Embryonic facial prominence (tissue), 1 donor: ENCODE data around the gene RELT.

ENCODE experiments used
- DNase-seq: peaks from one replicate; pipeline ENCODE4 v3.0.0-alpha.2; 2016; ENCODE audit errors: extremely low spot score

The RELT gene

DNA sequence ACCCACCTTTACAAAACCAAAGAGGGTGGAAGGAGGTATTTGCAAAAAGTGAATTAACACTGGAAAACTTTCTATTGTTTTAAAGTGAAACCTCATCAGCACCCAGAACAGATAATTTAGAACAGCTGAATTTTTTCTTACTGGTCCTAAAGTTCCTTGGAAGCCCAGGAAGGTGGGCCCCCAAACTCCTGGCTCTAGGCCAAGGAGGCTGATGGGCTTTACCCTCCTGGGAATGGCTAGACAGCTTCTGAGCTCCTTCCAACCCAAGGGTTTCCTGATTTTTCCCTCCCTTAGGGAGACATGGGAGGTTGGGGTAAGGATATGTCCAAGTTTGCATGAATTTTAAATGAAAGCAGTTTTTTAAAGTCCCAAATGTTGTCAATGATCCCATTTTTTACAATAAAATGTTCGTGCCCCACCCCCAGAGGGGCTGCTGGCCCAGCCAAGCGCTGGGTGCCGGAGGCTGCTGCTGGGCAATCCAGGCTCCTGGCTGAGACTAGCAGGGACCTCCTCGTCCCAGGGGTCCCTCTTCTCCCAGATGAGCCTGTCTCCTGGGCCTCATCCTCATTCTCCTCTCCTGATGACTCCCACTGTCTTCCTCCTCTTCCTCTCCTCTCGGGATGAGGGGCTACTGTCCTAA, 28.4 kb downstream of the RELT start:
- no peak for DNase-seq

- no peak for DNase-seq
Measured at GRCh38 chr11:73405146-73405510, 28.9 kb downstream of the RELT start.

- DNase-seq: no peak
Measured at GRCh38 chr11:73406131-73406530, 29.9 kb downstream of the RELT start.

- DNase-seq: no peak
Measured at GRCh38 chr11:73406619-73407018, 30.4 kb downstream of the RELT start.

DNA sequence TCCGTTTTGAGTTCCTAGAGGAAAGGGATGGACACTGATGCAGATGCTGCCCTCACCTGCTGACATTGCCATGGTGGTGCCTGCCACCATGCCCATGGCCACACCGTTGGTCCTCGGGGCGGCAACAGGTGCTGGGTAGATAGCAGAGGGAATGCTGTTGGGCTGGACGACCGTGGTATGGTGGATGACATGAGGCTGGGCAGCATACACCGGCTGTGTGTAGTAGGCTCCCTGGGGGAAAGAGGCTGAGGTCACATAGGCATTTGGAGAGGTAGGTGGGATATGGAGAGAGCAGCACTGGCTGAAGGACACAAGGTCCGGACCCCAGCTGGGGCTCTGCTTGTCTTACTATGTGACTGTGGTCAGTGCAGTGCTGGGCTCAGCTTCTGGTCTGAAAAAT, 33.2 kb downstream of the RELT start:
- no peak for DNase-seq

GRCh38 chr11:73410627-73411026, 34.4 kb downstream of the RELT start:
- no peak for DNase-seq

- DNase-seq: no peak
Measured at GRCh38 chr11:73411031-73411430, 34.8 kb downstream of the RELT start.

GRCh38 chr11:73412308-73412707, 36.1 kb downstream of the RELT start:
- DNase-seq: no peak

DNA sequence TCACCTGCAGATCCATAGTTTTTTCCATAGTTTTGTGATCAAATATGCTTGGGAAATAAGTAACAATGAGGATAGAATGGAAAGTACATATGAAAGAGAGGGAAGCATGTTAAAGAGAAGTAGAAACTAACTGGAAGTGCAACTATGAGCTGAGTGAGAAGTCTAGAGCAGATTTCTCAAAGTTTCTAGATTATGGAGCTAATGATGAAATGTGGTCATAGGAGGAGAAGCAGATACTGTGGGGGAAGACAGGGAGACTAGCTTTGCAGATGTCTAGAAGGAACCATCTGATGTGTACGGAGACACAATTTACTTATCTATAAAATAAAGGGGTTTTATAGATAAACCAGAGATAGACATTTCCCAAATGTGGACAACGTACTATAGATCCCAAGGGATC, 37.1 kb downstream of the RELT start:
- DNase-seq: no peak

GRCh38 chr11:73414977-73415651, 38.9 kb downstream of the RELT start:
- no peak for DNase-seq

- DNase-seq: no peak
Measured at GRCh38 chr11:73415854-73416615, 39.8 kb downstream of the RELT start.

DNA sequence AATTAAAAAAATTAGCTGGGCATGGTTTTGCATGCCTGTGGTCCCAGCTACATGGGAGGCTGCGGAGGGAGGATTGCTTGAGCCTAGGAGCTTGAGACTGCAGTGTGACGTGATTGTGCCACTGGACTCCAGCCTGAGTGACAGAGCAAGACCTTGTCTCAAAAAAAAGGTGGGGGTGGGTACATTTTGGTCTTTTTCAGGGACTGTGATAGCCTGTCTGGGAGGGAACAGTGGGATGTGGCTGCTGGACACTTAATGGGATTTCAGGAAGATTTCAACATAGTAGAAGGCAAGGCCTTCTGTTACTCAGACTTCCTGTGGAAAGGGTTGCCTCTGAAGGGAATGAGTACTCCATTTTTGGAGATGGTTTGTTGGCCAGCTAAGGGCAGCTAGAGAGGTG, 40.6 kb downstream of the RELT start:
- no peak for DNase-seq

- DNase-seq: no peak
Measured at GRCh38 chr11:73420136-73420535, 43.9 kb downstream of the RELT start.

GRCh38 chr11:73422886-73423285, 46.7 kb downstream of the RELT start:
- no peak for DNase-seq

- no peak for DNase-seq
Measured at GRCh38 chr11:73423506-73423905, 47.3 kb downstream of the RELT start.

- DNase-seq: no peak
Measured at GRCh38 chr11:73425108-73425507, 48.9 kb downstream of the RELT start.

- DNase-seq: no peak
Measured at GRCh38 chr11:73426219-73426850, 50.1 kb downstream of the RELT start.

- DNase-seq: no peak
Measured at GRCh38 chr11:73428227-73428626, 52.0 kb downstream of the RELT start.

DNA sequence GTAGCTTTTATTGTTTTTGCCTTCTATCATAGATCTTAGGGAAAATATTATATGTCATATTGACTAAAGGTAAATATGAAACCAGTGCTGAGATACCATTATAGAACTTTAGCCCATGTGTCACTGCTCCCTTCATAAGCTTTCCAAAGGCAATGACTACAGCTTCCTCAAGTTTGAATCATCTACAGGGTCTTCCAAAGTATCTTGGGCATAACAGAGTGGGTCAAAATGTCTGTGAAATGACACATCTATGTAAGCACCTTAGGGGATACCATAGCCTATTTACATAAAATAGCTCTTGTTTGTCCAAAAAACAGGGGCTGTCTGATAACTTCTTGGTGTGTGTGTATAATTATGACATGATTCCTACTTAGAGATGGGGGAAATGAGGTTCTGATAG, 52.5 kb downstream of the RELT start:
- no peak for DNase-seq

GRCh38 chr11:73429121-73429750, 53.0 kb downstream of the RELT start:
- DNase-seq: no peak

GRCh38 chr11:73430326-73430725, 54.1 kb downstream of the RELT start:
- DNase-seq: no peak

DNA sequence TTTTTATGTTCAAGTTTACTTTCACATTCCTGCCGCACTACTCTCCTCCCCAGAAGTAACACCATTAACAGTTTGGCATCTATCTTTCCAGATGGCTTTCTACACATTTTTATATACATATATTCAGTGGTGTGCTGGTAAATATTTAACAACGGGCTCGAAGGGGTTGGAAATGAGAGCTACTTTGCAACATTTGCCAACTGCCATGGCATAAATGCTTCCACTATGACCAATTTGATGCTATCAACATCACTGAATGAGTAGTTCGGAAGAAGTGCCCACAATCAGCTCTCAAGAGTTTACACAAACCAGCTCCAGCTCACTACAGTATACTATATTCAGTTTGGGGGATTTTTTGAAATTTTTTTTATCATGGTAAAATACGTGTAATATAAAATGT, 55.2 kb downstream of the RELT start:
- DNase-seq: no peak
